Measurements from ENCODE around the gene DGLUCY.

The DGLUCY gene

GRCh38 chr14:91113829-91114078 lies at the start of gene DGLUCY:
DGLUCY (plus strand) TSS chr14:91114073; CDS start chr14:91160295, 46,222 bp downstream.
- Histone ChIP-seq H3K4me1 (peaks cover 0 to 49% (median 31%) of the 10 kb centered on the region in 4 donors), H3K27ac (peak within 1 kb of the TSS; percentile 76 to 82), H3K9me3 (no peaks in the 10 kb centered on the region), H3K36me3 (no peaks in the 10 kb centered on the region), H3K27me3 (no peaks in the 10 kb centered on the region), H3K4me3 (peak within 1 kb of the TSS; percentile 60 to 68)
- peak in 1 of 2 donors; percentile 80 for DNase-seq
- no peak for TF ChIP-seq CTCF (IDR thresholded peaks at IDR 0.05)
- intact Hi-C loops (cut with DNase I; ENCODE audit: low total_unique reads): loop anchor here (2.0 kb wide), 1 partner anchor 55 kb away; no protein-coding TSS in a partner anchor

GRCh38 chr14:91065266-91065665 lies 48.6 kb upstream of the DGLUCY start:
- Histone ChIP-seq H3K9me3 (no peaks in the 10 kb centered on the region), H3K27ac (no peak overlapping the region), H3K4me3 (no peak overlapping the region), H3K36me3 (no peaks in the 10 kb centered on the region), H3K27me3 (no peaks in the 10 kb centered on the region), H3K4me1 (peaks cover 0 to 5% (median 2%) of the 10 kb centered on the region in 4 donors)
- intact Hi-C loops (cut with DNase I; ENCODE audit: low total_unique reads): loop anchor here (10.0 kb wide), 1 partner anchor 80 kb away; no protein-coding TSS in a partner anchor
- TF ChIP-seq CTCF (IDR thresholded peaks at IDR 0.05): no peak
- no peak for DNase-seq

GRCh38 chr14:91067186-91067585 lies 46.7 kb upstream of the DGLUCY start:
- intact Hi-C loops (cut with DNase I; ENCODE audit: low total_unique reads): loop anchor here (10.0 kb wide), 1 partner anchor 78 kb away; no protein-coding TSS in a partner anchor
- H3K36me3 ChIP-seq: no peaks in the 10 kb centered on the region
- H3K4me1 ChIP-seq: no peaks in the 10 kb centered on the region
- H3K4me3 ChIP-seq: no peak overlapping the region
- H3K27me3 ChIP-seq: no peaks in the 10 kb centered on the region
- DNase-seq: no peak
- no peak overlapping the region for H3K27ac ChIP-seq
- no peak for TF ChIP-seq CTCF (IDR thresholded peaks at IDR 0.05)
- no peaks in the 10 kb centered on the region for H3K9me3 ChIP-seq

GRCh38 chr14:91068642-91069041 lies 45.2 kb upstream of the DGLUCY start:
- Histone ChIP-seq H3K9me3 (no peaks in the 10 kb centered on the region), H3K27ac (no peak overlapping the region), H3K4me1 (no peaks in the 10 kb centered on the region), H3K4me3 (no peak overlapping the region), H3K36me3 (no peaks in the 10 kb centered on the region), H3K27me3 (no peaks in the 10 kb centered on the region)
- intact Hi-C loops (cut with DNase I; ENCODE audit: low total_unique reads): loop anchor here (10.0 kb wide), 1 partner anchor 76 kb away; no protein-coding TSS in a partner anchor
- no peak for TF ChIP-seq CTCF (IDR thresholded peaks at IDR 0.05)
- DNase-seq: no peak

GRCh38 chr14:91070572-91070971 lies 43.3 kb upstream of the DGLUCY start:
- no peak for DNase-seq
- no peak for TF ChIP-seq CTCF (IDR thresholded peaks at IDR 0.05)
- Histone ChIP-seq H3K27me3 (no peaks in the 10 kb centered on the region), H3K4me3 (no peak overlapping the region), H3K4me1 (no peaks in the 10 kb centered on the region), H3K9me3 (no peaks in the 10 kb centered on the region), H3K36me3 (no peaks in the 10 kb centered on the region), H3K27ac (no peak overlapping the region)
- intact Hi-C loops (cut with DNase I; ENCODE audit: low total_unique reads): no loop called here

- H3K27ac ChIP-seq: no peak overlapping the region
- intact Hi-C loops (cut with DNase I; ENCODE audit: low total_unique reads): no loop called here
- no peaks in the 10 kb centered on the region for H3K9me3 ChIP-seq
- H3K4me3 ChIP-seq: no peak overlapping the region
- no peak for DNase-seq
- no peaks in the 10 kb centered on the region for H3K36me3 ChIP-seq
- no peaks in the 10 kb centered on the region for H3K4me1 ChIP-seq
- no peaks in the 10 kb centered on the region for H3K27me3 ChIP-seq
- no peak for TF ChIP-seq CTCF (IDR thresholded peaks at IDR 0.05)
Measured at GRCh38 chr14:91075553-91075952, 38.3 kb upstream of the DGLUCY start.

Data from tibial artery (tissue), 4 donors.